Suprapubic skin (tissue), 4 donors: ENCODE results near the gene PTPRZ1. TPM values are rescaled to one million over a fixed set of nuclear protein-coding genes. Genes with fewer than 3 reads are reported as not detected.

Source experiments
- DNase-seq, 2 donors: peaks; one replicate each; pipeline ENCODE4 v3.0.0-alpha.2; 2019; ENCODE audit warnings: low spot score in 2 of 2
- H3K27ac ChIP-seq: fragments of 200-600 bp; sonication (generic); one replicate; pipeline ENCODE4 v1.5.1; 2019
- H3K27me3 ChIP-seq: fragments of 200-600 bp; sonication (generic); one replicate; pipeline ENCODE4 v1.5.1; 2019
- H3K36me3 ChIP-seq: fragments of 200-600 bp; sonication (generic); one replicate; pipeline ENCODE4 v1.5.1; 2019
- H3K4me1 ChIP-seq: fragments of 200-600 bp; sonication (generic); one replicate; pipeline ENCODE4 v1.5.1; 2019
- H3K4me3 ChIP-seq: fragments of 200-600 bp; sonication (generic); one replicate; pipeline ENCODE4 v1.5.1; 2019; ENCODE audit warnings: mild to moderate bottlenecking
- H3K9me3 ChIP-seq: fragments of 200-600 bp; sonication (generic); one replicate; pipeline ENCODE4 v1.5.1; 2019
- CTCF ChIP-seq, 2 donors: fragments of 200-600 bp in 1 of 2; fragments of 450-650 bp in 1 of 2; sonication (generic) in 1 of 2; IDR thresholded peaks; one replicate each; pipeline ENCODE4 v1.5.1; 2016 to 2019; ENCODE audit warnings: antibody characterized with exemption in 2 of 2, mild to moderate bottlenecking in 1 of 2, moderate library complexity in 1 of 2
- EP300 ChIP-seq: sonication (generic); formaldehyde crosslinking; IDR thresholded peaks from one replicate; pipeline ENCODE4 v1.6.1; 2017; ENCODE audit warnings: antibody characterized with exemption
- POLR2A ChIP-seq, 2 donors: fragments of 450-650 bp; IDR thresholded peaks; one replicate each; pipeline ENCODE4 v1.6.1; 2017; ENCODE audit warnings: antibody characterized with exemption in 2 of 2, mild to moderate bottlenecking in 2 of 2, moderate library complexity in 2 of 2
- POLR2AphosphoS5 ChIP-seq, 3 donors: sonication (generic); formaldehyde crosslinking; IDR thresholded peaks; one replicate each; pipeline ENCODE4 v1.6.1; 2017; ENCODE audit warnings: antibody characterized with exemption in 3 of 3
- WGBS: methylation state at CpG from one replicate; pipeline ENCODE4 v1.1.5; 2018; 5-methylcytosine and 5-hydroxymethylcytosine counted together
- total RNA-seq, 4 donors: library from RNA; depleted of rRNA; stranded (reverse); fragments of >200 nt; gene quantifications; one replicate each; pipeline ENCODE4 v1.1.0, GENCODE V29; 2016

Gene PTPRZ1
- total RNA-seq, 4 donors from 2014 or later, result 47.4 to 88.0 (median 57.5) TPM

- Histone ChIP-seq H3K9me3 (no peaks in the 10 kb centered on the region), H3K4me1 (no peaks in the 10 kb centered on the region), H3K4me3 (no peak overlapping the region), H3K36me3 (peaks cover 11% of the 10 kb centered on the region), H3K27ac (no peak overlapping the region), H3K27me3 (no peaks in the 10 kb centered on the region)
- DNase-seq, result no peak
- no peak for TF ChIP-seq POLR2A (IDR thresholded peaks at IDR 0.05)
- TF ChIP-seq POLR2AphosphoS5 (IDR thresholded peaks at IDR 0.05), result no peak
- no peak for TF ChIP-seq CTCF (IDR thresholded peaks at IDR 0.05)
- TF ChIP-seq EP300, result no peak
- 71% methylated on average over 3 of the region's 3 CpGs for WGBS
These were observed 165.2 kb downstream of the PTPRZ1 start for GRCh38 chr7:122038134-122038533.

GRCh38 chr7:122038904-122039303 is 165.9 kb downstream of the PTPRZ1 start:
- DNase-seq, result no peak
- WGBS, result 81% methylated on average over 3 of the region's 3 CpGs
- Histone ChIP-seq H3K27me3 (no peaks in the 10 kb centered on the region), H3K36me3 (peaks cover 12% of the 10 kb centered on the region), H3K9me3 (no peaks in the 10 kb centered on the region), H3K27ac (no peak overlapping the region), H3K4me3 (no peak overlapping the region), H3K4me1 (no peaks in the 10 kb centered on the region)
- no peak for TF ChIP-seq CTCF (IDR thresholded peaks at IDR 0.05)
- no peak for TF ChIP-seq EP300
- no peak for TF ChIP-seq POLR2AphosphoS5 (IDR thresholded peaks at IDR 0.05)
- no peak for TF ChIP-seq POLR2A (IDR thresholded peaks at IDR 0.05)

- no peaks in the 10 kb centered on the region for H3K9me3 ChIP-seq
- peaks cover 24% of the 10 kb centered on the region for H3K36me3 ChIP-seq
- H3K4me3 ChIP-seq, result no peak overlapping the region
- TF ChIP-seq POLR2A (IDR thresholded peaks at IDR 0.05) (no peak), POLR2AphosphoS5 (IDR thresholded peaks at IDR 0.05) (no peak), EP300 (no peak), CTCF (IDR thresholded peaks at IDR 0.05) (no peak)
- no peaks in the 10 kb centered on the region for H3K27me3 ChIP-seq
- 84% methylated on average over 3 of the region's 3 CpGs for WGBS
- DNase-seq, result no peak
- H3K27ac ChIP-seq, result no peak overlapping the region
- H3K4me1 ChIP-seq, result no peaks in the 10 kb centered on the region
These were observed 167.2 kb downstream of the PTPRZ1 start for GRCh38 chr7:122040147-122040546.

GRCh38 chr7:122046402-122046801 is 173.4 kb downstream of the PTPRZ1 start:
- Histone ChIP-seq H3K4me1 (no peaks in the 10 kb centered on the region), H3K36me3 (peaks cover 18% of the 10 kb centered on the region), H3K4me3 (no peak overlapping the region), H3K27ac (no peak overlapping the region), H3K27me3 (no peaks in the 10 kb centered on the region), H3K9me3 (no peaks in the 10 kb centered on the region)
- 84% methylated on average over 3 of the region's 3 CpGs for WGBS
- no peak for DNase-seq
- no peak for TF ChIP-seq POLR2AphosphoS5 (IDR thresholded peaks at IDR 0.05)
- TF ChIP-seq CTCF (IDR thresholded peaks at IDR 0.05), result no peak
- TF ChIP-seq POLR2A (IDR thresholded peaks at IDR 0.05), result no peak
- TF ChIP-seq EP300, result no peak

GRCh38 chr7:122054393-122054792 is 181.4 kb downstream of the PTPRZ1 start:
- TF ChIP-seq CTCF (IDR thresholded peaks at IDR 0.05) (no peak), POLR2A (IDR thresholded peaks at IDR 0.05) (no peak), POLR2AphosphoS5 (IDR thresholded peaks at IDR 0.05) (no peak), EP300 (no peak)
- Histone ChIP-seq H3K4me3 (no peak overlapping the region), H3K27ac (no peak overlapping the region), H3K9me3 (no peaks in the 10 kb centered on the region), H3K36me3 (peaks cover 8% of the 10 kb centered on the region), H3K4me1 (no peaks in the 10 kb centered on the region), H3K27me3 (no peaks in the 10 kb centered on the region)
- DNase-seq, result no peak
- 98% methylated on average over 1 of the region's 1 CpG for WGBS
